NCI-H1436 treated with DMSO at 0.1 percent for 48 hours (cell line): Measurements from ENCODE around the gene KCNJ12.
"Not testable (repeated sequence)": the region's sequence is repeated elsewhere in the genome, so short reads cannot be mapped to it uniquely, and the experiment has no call there.

ENCODE experiments used
- DNase-seq: peaks from one replicate; lab custom pipeline; 2025; lab: John Stamatoyannopoulos, UW

Gene KCNJ12

DNA sequence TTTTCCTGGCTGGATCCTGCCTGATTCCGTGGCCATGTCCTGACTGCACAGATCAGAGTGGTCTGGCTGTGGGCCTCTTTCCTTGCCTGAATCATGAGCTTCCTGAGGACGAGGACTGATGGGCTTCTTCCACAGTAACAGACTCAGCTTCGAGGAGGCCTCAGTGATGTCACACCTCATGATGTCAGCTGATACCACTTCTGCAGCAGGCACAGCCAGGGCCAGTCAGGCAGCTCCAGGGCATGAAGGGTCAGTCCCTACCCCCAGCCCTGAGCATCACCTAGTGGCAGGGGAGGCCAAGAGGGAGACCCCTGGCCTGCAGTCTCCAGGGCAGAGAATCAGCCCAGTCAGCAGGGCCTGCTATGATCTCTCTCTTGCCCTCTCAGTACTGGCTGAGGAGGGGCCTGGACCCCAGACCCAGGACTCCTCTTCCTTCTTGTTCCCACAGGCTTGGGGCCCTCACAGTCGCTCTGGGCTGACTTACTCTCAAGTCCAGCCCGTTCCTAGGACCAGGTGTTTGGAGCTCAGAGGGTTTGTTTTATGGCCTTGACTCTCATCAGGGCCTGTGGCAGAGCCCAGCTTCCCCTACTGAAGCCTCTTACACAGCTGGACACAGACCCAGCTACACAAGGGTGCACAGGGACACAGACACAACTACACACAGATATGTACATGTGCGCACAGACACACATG lies 26.7 kb upstream of the KCNJ12 start:
- DNase-seq = not testable (repeated sequence)

DNA sequence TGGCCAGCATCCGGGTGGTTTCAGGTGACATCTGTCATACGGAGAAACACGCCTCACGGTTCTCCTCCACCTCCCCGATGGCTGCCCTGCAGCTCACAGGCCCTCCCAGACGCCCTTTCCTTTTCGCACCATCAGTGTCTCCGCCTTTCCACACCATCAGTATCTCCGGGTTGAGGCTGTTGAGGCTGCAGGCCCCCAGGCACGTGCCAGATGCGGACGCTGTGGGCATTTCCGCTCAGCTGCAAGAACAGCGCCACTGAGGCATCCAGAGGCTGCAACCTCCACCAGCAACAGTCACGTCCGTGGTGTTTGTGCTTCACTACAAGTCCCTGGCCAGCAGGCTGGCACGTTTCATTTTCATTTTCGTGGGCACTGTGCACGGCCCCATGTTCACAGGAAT lies 25.7 kb upstream of the KCNJ12 start:
- not testable (repeated sequence) for DNase-seq

DNA sequence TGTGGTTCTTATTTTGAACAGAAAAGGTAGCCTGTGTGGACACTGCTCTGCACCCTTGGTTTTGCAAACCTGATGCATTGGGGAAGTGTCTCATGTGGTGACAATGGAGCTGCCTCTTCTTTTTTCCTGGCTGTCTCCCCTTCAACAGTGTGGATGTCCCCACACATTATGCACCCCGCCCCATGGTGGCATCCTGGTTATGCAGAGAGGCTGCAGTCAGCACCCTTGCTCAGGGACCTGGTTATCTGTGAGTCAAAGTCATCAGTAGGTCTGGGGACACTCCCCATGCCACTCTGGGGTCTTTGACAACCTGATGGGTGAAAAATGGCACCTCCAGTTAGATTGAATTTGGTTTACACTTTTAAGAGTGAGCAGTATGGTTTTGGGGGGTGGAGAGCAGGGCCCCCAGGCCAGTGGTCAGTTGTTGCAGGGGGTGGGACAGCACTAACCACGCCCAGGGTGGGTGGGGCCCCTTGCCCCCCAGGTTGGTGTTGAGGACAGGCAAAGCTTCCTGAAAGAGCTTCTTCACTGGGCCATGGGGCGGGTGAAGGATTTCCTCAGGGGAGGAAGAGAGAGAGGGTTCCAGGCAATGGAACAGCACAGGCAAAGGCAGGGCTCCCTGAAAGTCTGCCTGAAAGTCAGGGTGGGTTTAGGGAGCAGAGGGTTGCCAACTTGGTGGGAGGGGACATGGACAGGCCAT lies 24.6 kb upstream of the KCNJ12 start:
- DNase-seq = no peak

DNA sequence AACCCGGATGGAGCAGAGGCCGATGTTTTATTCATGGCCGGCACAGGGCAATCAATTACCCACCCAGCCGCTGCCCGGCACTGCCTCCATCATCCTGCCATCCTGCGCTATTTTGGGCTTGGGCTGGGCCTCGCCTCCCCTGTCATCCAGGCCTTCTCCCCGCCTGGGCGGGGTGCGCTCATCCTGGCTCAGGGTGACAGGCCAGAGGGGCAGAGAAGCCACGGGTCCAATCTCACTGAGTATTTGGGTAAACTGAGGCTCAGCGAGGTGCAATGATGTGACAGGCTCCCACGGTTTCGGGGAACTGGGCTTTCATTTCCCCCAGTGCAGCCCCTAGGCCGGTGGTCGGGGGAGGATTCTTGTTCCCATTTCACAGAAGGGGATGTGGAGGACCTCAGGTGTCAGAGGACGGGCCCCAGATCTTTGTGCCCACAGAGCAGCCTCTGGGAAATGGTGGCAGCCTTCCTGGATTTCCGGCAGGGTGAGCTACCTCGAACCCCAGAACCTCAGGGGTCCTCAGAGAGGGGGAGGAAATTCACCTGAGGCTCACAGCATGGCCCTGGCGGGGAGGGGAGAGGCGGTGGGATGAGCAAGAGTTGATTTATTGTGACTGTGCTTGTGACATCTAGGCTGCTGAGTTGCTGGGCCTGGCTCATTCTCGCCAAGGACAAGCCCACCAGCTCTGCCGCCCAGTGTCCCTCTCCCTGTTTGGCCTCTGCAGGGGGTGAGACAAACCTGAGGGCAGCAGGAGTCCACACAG lies 23.8 kb upstream of the KCNJ12 start:
- no peak for DNase-seq

DNA sequence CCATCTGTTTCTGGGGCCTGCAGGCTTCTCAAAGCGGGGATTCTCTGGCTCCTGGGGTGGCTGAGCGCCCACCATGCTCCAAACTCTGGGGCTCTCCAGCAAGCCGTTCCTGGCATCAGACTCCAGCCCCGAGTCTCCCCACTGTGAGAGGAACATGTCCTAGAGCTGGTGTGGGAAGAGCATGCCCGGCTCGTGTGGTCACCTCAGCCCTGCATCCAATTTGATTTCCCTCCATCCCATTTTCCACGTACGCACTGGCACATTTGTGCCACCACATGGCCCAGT lies 23.2 kb upstream of the KCNJ12 start:
- DNase-seq = no peak

DNA sequence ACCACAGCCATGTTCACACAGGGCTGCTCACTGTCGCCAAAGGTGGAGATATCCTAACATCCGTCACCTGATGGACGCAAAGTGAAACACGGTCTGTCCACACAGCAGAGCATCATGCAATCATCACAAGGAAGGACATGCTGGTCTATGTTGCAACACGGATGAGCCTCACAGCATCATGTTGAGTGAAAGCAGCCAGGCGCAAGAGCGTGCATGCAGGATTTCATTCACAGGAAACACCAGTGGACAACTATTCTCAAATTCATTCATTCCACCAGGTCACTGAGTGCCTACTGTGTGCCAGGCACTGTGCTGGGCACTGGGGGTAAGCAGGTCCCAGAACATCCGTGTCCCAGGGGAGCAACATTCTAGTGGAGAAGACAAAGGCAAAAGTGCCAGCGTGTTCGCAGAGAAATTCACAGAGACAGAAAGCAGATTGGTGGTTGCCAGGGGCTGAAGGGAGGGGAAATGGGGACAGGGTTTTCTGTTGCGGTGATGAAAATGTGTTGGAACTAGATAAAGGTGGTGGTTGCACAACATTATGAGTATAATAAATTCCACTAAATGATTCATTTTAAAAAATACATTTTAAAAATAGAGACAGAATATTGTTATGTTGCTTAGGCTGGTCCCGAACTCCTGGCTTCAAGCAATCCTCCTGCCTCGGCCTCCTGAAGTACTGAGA lies 22.7 kb upstream of the KCNJ12 start:
- no peak for DNase-seq

DNA sequence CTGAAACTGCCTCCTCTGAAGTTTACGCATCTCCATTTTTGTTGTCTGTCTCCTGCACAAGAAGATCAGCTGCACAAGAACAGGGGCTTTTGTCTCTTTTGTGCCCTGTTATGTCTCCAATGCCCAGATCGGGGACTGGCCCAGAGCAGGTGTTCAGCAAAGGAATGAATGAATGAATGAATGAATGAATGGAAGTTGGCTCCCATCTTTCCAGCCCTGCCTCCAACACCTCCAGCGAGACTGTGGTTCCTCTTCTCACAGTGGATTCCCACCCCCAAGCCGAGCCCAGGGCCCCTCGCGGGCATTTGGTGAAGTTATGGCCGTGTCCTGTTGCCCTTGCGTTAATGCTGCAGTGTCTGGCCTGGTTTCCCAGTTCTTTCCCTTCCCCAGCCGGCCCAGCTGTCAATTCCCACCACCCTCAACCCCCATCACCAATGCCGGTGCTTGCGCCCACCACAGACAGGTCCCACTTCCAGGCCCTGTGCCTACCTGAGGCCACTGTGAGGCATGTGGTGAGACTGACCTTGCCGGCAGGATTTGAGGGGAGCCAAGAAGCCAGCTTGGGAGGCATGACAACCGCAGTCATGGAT lies 21.3 kb upstream of the KCNJ12 start:
- no peak for DNase-seq

DNA sequence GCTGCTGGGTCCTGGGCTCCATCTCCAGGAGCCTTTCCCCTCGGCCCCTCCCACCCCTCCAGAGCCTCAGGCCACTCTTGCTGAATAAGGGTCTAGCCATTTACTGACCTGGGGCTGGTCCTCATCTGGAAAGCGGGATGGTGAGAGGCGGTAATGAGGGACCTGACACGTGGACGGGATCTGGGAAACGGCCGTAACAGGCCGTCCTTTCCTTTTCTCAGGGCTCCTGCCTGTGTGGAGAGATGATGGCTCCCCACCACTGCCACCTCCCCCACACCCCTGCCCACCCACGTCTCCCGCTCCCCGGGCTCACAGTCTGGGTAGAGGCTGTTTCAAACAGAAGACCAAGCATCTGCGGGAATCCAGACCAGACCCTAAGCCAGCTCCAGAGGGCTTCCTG lies 20.6 kb upstream of the KCNJ12 start:
- no peak for DNase-seq

DNA sequence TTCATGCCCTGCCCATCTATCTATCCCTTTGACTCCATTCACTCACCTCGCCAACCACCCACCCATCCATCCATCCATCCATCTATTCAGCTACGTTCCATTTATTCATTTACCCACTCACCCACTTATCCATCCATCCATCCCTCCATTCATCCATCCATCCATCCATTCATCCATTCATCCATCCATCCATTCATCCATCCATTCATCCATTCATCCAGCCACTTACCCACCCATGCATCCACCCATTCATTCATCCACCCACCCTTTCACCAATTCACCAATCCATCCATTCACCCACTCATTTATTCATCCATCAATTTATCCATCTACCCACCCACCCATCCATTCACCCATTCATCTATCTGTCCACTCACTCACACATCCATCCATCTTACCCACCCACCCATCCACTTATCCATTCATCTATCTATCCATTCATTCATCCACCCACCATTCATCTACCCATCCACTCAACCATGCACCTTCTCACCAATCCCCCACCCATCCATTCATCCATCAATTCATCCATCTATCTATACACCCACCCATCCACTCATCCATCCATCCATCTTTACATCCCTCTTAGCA lies 19.5 kb upstream of the KCNJ12 start:
- no peak for DNase-seq

DNA sequence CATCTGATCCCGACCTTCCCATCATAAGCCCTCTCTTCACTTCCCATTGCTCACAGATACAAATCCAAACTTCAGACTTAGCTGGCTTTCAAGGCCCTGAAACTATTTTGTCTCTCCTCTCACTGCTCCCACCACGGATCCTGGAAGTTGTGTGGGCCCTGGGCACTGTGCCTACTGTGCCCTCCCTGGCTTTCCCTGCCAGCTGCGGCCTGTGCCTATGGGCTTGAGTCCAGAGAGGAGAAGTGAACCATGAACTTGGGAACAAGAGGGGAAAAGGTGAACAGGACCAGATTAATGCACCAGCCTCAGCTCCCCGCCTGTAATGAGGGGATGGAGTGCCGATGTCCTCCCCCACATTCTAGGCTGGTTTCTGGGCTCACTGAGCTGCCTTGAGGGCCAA lies 18.9 kb upstream of the KCNJ12 start:
- no peak for DNase-seq

DNA sequence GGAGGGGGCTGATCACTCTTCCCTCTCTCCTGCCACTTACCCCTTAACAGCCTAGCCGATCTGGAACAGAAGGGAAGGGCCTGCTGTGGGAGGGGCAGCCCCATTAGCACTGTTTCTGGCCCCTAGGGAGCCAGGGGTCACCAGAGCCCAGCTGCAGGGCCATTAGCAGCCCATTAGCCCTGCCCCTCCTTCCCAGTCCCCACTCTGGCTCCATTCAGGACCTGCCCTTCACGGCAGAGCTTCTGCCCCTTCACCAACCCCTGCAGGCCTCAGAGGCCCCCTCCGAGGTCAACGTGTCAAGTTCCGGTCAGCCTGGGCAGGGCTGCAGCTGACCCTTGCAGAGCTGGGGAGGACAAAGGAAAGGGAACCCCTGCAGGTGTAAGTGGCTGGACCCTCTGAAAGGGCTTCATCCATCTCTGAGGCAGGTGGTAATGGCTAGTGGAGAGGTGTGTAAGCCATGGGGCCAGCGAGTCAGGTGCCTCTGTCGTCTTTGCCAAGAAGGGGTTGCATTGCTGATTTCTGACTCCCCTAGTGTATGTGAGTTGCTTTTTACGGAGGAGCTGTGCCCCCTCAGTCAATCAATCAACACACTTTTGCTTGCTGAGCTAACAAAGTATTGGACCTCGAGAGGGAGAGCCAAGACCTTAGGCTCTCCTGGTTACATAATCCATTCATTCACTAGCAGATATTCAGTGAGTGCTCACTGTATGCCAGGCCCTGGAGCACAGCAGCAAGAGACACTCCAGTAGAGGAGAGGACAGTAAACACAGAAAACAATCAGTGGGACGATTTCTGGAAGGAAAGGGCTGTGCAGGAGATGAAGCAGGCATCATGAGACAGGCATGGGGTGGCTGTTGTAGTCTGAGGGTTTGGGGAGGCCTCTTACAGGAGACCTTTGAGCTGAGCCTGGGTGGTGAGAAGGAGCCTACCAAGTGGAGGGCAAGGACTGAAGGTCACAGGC lies 18.2 kb upstream of the KCNJ12 start:
- no peak for DNase-seq

DNA sequence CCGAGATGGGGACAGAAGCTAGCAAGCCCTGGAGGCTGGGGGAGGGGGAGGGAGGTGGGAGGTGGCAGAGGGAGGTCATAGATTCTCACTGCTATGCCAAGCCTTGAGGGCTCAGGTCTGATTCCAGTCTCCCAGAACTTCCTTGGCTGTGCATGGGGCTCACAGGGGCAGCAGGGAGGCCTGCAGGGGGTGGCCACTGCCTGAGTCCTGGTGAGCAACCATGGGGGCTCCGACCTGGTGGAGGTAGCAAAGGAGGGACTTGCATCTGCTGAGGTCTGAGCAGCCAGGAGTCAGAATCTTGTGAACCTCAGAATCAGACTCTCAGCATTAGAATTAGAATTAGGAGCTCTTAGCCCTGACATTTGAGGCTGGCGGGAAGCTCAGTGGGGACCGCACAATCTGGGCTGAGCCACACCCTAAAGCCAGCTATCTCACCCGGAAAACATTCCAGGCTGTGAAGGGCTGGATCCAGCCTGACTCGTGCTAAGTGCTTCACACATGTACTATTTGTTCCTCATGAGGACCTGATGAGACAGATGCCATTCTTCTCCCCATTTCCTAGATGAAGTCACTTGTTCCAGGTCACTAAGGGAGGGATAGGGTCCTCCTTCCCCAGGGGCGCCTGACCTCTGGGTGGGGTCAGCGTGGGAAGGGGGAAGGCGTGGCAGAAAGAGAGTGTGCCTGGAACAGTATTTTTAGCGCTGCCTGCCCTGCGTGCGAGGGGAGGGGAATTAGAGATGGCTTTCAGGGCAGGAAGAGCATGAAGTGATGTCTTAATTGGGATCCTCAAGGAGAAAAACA lies 17.3 kb upstream of the KCNJ12 start:
- DNase-seq = no peak

DNA sequence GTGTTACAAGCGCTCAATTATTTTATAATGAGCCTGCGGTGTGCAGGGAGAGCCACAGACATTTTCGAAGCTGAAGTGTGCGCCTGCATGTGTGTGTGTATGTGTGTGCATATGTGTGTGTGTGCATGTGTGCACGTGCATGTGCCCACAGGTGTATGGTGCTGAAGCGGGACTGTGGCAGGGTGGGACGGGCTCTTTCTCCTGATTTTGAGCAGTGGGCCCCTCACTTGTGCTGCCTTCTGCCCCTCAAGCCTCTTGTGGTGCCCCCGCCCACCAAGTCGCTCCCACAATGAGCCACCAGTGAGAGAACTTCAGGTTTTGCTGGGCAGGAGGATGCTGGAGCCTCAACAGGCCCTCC lies 16.7 kb upstream of the KCNJ12 start:
- no peak for DNase-seq

DNA sequence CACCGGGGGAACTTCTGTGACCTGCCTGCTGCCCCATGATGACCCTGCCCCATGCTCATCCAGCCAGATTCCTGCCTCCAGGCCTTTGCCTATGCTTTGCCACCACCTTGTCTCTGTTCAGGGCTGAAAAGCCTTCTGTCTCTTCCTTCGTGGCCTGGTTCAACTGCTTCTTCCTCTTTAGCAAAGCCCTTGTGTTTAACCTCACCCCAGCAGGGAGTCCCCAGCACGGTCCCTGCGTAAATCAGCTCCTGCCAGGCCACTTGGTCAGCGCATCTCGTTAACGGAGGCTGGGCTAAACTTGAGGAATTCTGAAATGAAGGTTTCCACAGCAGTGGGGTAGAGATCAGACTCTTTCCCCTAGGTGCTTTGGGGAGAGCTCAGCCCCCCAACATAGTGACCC lies 16.1 kb upstream of the KCNJ12 start:
- DNase-seq = no peak

DNA sequence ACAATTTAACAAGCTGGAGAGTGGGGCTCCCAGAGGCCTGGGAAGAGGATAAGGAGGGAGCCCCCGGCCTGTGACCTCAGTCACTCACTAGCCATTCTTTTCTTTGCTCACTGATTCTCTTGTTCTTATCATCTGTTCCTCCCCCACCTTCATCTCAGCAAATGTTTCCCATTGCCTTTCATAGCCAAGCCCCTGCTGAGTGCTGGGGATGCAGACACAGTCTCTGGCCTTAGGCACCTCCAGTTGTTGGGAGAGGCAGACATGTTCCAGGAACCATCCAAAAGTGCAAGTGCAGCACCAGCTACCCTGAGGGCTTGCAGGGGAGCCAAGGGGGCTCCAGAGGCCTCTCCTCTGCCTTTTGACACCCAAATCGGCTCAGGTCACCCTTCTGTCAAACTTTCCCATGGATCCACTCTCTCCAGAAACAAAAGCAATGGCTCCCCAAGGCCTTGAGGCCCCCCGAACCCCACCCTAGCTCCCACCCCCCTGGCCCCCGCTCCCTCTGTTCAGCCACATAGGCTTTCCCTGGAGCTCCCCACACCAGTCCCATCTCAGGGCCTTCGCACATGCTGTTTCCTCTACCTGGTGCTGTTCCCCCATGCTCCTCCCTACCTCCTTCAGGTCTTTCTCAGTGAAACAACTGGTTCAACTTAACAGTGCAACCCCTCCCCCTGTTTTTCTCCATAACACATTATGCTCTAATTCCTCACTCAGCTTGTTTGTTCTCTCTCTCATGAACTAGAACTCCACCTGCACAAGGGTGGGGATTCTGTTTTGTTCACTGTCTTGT lies 14.9 kb upstream of the KCNJ12 start:
- DNase-seq = no peak

DNA sequence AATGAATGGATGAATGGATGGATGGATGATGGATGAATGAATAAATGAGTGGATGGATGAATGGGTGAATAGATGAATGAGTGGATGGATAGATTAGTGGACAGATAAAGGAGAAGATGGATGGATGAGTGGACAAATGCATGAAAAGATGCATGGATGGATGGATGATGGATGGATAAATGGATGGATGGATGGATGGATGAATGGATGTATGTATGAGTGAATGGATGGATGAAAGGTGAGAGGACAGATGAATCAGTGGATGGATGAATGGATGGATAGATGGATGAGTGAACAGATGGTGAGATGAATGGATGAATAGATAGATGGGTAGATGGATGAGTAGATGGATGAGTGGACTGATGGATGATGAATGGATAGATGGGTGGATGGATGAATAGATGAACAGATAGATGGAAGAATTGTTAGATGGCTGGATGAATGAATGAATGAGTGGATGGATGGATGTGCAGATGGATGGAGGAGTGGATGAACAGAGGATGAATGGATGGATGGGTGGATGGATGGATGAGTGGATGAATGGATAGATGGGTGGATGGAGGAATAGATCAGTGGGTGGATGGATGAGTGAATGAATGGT lies 13.7 kb upstream of the KCNJ12 start:
- no peak for DNase-seq

DNA sequence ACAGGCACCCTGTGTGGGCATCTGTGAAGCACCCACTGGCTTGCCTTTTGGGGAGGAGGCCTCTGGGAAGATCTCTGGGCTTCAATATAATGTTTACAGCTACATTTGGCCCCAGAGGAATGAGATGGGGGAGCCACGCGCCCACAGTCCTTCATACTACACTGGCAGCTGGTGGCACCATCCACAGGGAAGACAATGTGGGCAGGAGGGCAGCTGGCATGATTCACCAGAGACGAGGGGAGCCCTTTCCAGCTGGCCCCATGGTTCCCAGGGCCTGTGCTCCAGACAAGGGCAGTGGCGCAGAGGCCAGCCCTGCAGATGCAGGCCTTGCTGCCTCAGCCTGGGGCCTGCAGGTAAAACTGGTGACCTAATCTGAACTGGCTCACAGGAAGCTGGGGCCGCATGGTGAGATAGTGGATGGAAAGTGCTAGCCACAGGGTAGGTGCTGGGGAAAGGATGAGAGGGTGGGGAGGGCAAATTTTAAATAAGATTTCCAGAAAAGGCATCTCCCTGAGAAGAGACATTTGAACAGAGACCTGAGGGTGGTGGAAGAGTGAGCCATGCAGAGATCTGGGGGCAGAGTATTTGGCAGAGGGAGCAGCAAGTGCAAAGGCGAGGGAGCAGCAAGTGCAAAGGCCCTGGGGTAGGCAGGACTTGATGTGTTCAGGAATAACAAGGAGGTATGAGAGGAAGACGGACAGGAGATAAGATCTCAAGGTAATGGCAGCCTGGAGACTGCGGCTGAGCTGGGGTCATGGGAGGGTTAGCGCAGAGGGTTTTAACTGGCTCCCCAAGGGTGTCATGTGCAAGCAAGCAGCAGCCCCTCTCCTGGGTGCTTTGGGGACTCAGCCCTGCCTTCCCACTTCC lies 12.1 kb upstream of the KCNJ12 start:
- DNase-seq = no peak

DNA sequence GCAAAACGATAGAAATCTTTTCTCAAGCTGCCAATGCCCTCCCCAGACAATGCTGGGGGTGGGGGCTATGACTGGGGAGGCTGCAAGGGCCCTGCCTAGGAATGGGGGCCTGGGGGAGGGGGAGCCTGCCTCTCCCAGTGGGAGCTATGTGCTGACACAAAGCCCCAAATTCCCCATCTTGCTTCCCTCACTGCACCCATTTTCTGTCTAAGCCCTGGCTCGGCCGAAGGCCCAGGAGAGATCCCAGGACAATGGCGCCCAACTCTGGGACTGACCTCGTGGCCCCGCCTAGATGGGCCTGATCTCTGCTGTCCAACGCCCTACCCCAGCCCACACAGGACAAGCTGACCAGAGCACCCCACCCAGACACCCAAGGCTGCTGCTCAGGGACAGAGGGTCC lies 11.1 kb upstream of the KCNJ12 start:
- DNase-seq = no peak
